ENCODE results near the gene DUOX1. TPM values are rescaled to one million over a fixed set of nuclear protein-coding genes. Genes with fewer than 3 reads are reported as not detected.
A peak's percentile ranks its signal among the peaks of the same experiment; 100 is the strongest.

Gene DUOX1
- total RNA-seq, 1 donor from 2014 or later: 0.07 TPM

DNA sequence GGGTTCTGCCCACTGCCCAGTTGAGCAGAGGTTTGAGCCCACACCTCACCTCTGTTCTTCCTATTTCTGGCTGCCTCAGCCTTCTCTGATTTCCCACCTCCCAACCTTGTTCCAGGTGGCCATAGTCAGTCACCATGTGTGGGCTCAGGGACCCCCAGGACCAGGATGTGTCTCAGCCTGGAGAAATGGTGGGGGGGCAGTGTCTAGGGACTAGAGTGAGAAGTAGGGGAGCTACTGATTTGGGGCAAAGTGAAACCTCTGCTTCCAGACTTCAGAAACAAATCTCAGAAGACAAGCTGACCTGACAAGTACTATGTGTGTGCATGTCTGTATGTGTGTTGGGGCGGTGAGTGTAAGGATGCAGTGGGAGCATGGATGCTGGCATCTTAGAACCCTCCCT, 35.1 kb downstream of the DUOX1 start:
- no peaks in the 10 kb centered on the region for H3K27me3 Mint-ChIP-seq (ENCODE audit: low read depth, unreplicated experiment)
- H4K20me1 ChIP-seq (ENCODE audit: insufficient read depth, low read length): no peaks in the 10 kb centered on the region
- no peaks in the 10 kb centered on the region for H3K27me3 ChIP-seq (ENCODE audit: insufficient read depth, low read length)
- no peak overlapping the region for H3K4me2 ChIP-seq (ENCODE audit: low read length)
- peaks cover 19% of the 10 kb centered on the region for H3K4me1 ChIP-seq (ENCODE audit: insufficient read depth, low read length)
- H3K4me3 ChIP-seq (ENCODE audit: insufficient read depth, low read depth, low read length): no peak overlapping the region
- DNase-seq (ENCODE audit: low read depth) (no peak), FAIRE-seq (no peak)
- TF ChIP-seq CTCF (IDR thresholded peaks at IDR 0.05; ENCODE audit: insufficient read depth, low read depth, low read length): no peak
- no peak for TF ChIP-seq EZH2 (IDR thresholded peaks at IDR 0.05; ENCODE audit: insufficient read depth, low read length)
- no peak overlapping the region for H3K27ac ChIP-seq (ENCODE audit: low read depth, low read length)
- no peaks in the 10 kb centered on the region for H3K36me3 ChIP-seq (ENCODE audit: insufficient read depth, low read length)
- H3K79me2 ChIP-seq (ENCODE audit: insufficient read depth, low read length): no peaks in the 10 kb centered on the region
- no peaks in the 10 kb centered on the region for H3K9me3 ChIP-seq (ENCODE audit: insufficient read depth, low read depth, low read length)
- H3K27ac Mint-ChIP-seq (ENCODE audit: unreplicated experiment): peak overlapping the region; percentile 90
- no peak overlapping the region for H3K9ac ChIP-seq (ENCODE audit: low read length)
- no peak overlapping the region for H3K4me3 Mint-ChIP-seq (ENCODE audit: unreplicated experiment)
- no peaks in the 10 kb centered on the region for H3K9me3 Mint-ChIP-seq (ENCODE audit: unreplicated experiment)
- H3K36me3 Mint-ChIP-seq (ENCODE audit: low read depth, unreplicated experiment): no peaks in the 10 kb centered on the region
- no peak overlapping the region for H2AFZ ChIP-seq (ENCODE audit: low read depth, low read length)
- H3K4me1 Mint-ChIP-seq (ENCODE audit: low read depth, unreplicated experiment): peaks cover 11% of the 10 kb centered on the region

- Histone ChIP-seq H3K4me1 (ENCODE audit: insufficient read depth, low read length) (peaks cover 19% of the 10 kb centered on the region), H3K4me2 (ENCODE audit: low read length) (no peak overlapping the region), H4K20me1 (ENCODE audit: insufficient read depth, low read length) (no peaks in the 10 kb centered on the region), H2AFZ (ENCODE audit: low read depth, low read length) (no peak overlapping the region), H3K79me2 (ENCODE audit: insufficient read depth, low read length) (no peaks in the 10 kb centered on the region), H3K36me3 (ENCODE audit: insufficient read depth, low read length) (no peaks in the 10 kb centered on the region), H3K4me3 (ENCODE audit: insufficient read depth, low read depth, low read length) (no peak overlapping the region), H3K27ac (ENCODE audit: low read depth, low read length) (no peak overlapping the region), H3K27me3 (ENCODE audit: insufficient read depth, low read length) (no peaks in the 10 kb centered on the region), H3K9me3 (ENCODE audit: insufficient read depth, low read depth, low read length) (no peaks in the 10 kb centered on the region), H3K9ac (ENCODE audit: low read length) (no peak overlapping the region)
- Mint-ChIP-seq H3K9me3 (ENCODE audit: unreplicated experiment) (no peaks in the 10 kb centered on the region), H3K36me3 (ENCODE audit: low read depth, unreplicated experiment) (no peaks in the 10 kb centered on the region), H3K4me1 (ENCODE audit: low read depth, unreplicated experiment) (peaks cover 11% of the 10 kb centered on the region), H3K27me3 (ENCODE audit: low read depth, unreplicated experiment) (no peaks in the 10 kb centered on the region), H3K27ac (ENCODE audit: unreplicated experiment) (peak overlapping the region; percentile 90), H3K4me3 (ENCODE audit: unreplicated experiment) (peak overlapping the region; percentile 76)
- no peak for DNase-seq (ENCODE audit: low read depth)
- FAIRE-seq: no peak
- no peak for TF ChIP-seq EZH2 (IDR thresholded peaks at IDR 0.05; ENCODE audit: insufficient read depth, low read length)
- TF ChIP-seq CTCF (IDR thresholded peaks at IDR 0.05; ENCODE audit: insufficient read depth, low read depth, low read length): no peak
Measured at GRCh38 chr15:45165536-45165935, 35.7 kb downstream of the DUOX1 start.

- peak overlapping the region; percentile 83 for H2AFZ ChIP-seq (ENCODE audit: low read depth, low read length)
- H3K27ac Mint-ChIP-seq (ENCODE audit: unreplicated experiment): no peak overlapping the region
- DNase-seq (ENCODE audit: low read depth) (peak; percentile 69), FAIRE-seq (no peak)
- no peaks in the 10 kb centered on the region for H3K9me3 Mint-ChIP-seq (ENCODE audit: unreplicated experiment)
- H3K4me3 Mint-ChIP-seq (ENCODE audit: unreplicated experiment): peak overlapping the region; percentile 40
- peak overlapping the region; percentile 98 for H3K9ac ChIP-seq (ENCODE audit: low read length)
- H3K4me2 ChIP-seq (ENCODE audit: low read length): peak overlapping the region; percentile 95
- H3K79me2 ChIP-seq (ENCODE audit: insufficient read depth, low read length): no peaks in the 10 kb centered on the region
- no peaks in the 10 kb centered on the region for H3K27me3 Mint-ChIP-seq (ENCODE audit: low read depth, unreplicated experiment)
- H4K20me1 ChIP-seq (ENCODE audit: insufficient read depth, low read length): no peaks in the 10 kb centered on the region
- H3K4me1 Mint-ChIP-seq (ENCODE audit: low read depth, unreplicated experiment): peaks cover 11% of the 10 kb centered on the region
- H3K27me3 ChIP-seq (ENCODE audit: insufficient read depth, low read length): no peaks in the 10 kb centered on the region
- peak overlapping the region; percentile 75 for H3K4me3 ChIP-seq (ENCODE audit: insufficient read depth, low read depth, low read length)
- TF ChIP-seq CTCF (IDR thresholded peaks at IDR 0.05; ENCODE audit: insufficient read depth, low read depth, low read length) (peak; percentile 39), EZH2 (IDR thresholded peaks at IDR 0.05; ENCODE audit: insufficient read depth, low read length) (no peak)
- H3K9me3 ChIP-seq (ENCODE audit: insufficient read depth, low read depth, low read length): no peaks in the 10 kb centered on the region
- H3K27ac ChIP-seq (ENCODE audit: low read depth, low read length): peak overlapping the region; percentile 85
- peaks cover 3% of the 10 kb centered on the region for H3K36me3 Mint-ChIP-seq (ENCODE audit: low read depth, unreplicated experiment)
- H3K36me3 ChIP-seq (ENCODE audit: insufficient read depth, low read length): no peaks in the 10 kb centered on the region
- H3K4me1 ChIP-seq (ENCODE audit: insufficient read depth, low read length): peaks cover 19% of the 10 kb centered on the region
Measured at GRCh38 chr15:45166834-45167630, 37.2 kb downstream of the DUOX1 start.

Data from astrocyte (in vitro differentiated cells and primary cell).